OCI-LY7 (cell line): ENCODE data around the gene FGGY.

Source experiments
- CTCF ChIP-seq: fragments of 200-600 bp; sonication (generic); conservative IDR thresholded peaks from 2 replicates; pipeline ENCODE4 v1.5.1; 2014; ENCODE audit warnings: mild to moderate bottlenecking, antibody characterized with exemption, low read length, moderate library complexity, mixed read lengths
- EZH2phosphoT487 ChIP-seq: fragments of 200-600 bp; sonication (generic); IDR thresholded peaks from 2 replicates; pipeline ENCODE4 v1.6.1; 2018; ENCODE audit warnings: low read depth, borderline replicate concordance, mild to moderate bottlenecking, mixed run types, antibody characterized with exemption, low read length, moderate library complexity, mixed read lengths

DNA sequence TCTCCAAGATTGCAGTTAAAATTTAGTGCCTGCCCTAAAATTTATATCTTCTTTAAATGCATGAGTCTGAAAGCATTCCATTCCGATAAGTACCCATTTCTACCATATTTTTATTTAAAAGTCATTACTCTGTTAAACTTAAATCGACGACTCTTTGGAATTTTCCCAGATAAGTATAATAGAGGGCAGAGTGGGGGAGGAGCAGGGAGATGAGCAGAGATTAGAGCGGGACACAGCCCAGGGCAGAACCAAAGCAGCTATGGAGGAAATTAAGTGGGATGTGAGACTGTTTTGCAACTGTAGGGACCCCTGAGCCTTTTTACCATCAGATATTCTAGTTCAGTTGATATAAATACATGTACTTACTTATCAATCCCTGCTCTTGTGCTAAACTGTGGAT lies 257.9 kb downstream of the FGGY start:
- TF ChIP-seq CTCF (no peak), EZH2phosphoT487 (no peak)
